ENCODE data around the gene HMX1. TPM values are rescaled to one million over a fixed set of nuclear protein-coding genes. Genes with fewer than 3 reads are reported as not detected.

The HMX1 gene
- not detected for total RNA-seq

DNA sequence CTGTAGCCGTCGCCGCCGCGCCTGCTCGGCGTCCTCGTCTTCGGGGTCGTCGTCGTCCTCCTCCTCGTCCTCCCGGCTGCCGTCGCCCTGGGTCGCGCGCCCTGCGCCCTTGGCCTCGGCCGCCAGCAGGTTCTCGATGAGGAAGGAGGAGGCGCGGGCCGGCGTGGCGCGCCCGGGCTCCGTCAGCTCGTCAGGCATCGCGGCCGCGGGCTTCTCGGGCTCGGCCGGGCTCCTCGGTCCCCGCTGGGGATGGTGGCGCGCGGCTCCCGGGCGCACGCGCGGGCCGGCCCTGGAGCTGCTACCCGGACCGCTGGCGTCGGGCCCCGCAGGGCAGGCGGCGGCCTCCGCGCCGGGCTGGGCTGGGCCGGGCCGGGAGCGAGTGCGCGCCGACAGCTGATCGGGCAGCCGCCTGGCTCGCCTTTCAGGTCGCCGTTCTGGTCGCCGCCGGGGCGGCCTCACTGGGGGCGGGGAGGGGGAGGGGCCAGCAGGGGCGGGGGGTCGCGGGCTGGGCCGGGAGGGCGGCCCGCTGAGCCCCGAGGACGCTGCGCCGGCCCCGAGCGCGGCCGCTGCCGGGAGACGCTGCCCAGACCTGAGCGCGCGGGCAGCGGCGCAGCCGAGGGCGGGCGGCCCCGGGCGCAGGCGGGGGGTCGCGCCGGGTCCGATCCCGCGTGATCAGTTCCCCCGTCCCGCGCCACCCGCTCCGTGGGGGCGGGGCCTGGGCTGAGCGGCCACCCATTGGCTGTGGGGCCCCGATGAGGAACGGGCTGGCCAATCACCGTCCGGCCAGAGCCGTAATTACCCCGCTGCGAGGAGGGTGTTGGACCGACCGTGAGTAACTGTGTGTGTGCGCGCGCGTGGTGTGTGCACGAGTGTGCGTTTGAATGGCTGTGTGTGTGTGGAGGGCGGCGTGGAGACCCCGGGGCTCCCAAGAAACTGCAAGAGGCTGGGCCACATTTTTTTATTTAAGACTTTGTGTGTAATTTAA is at the start of gene HMX1:
Gene HMX1, minus strand, starts transcription at position 423 of the 985 bp plus-strand sequence. Its CDS starts 225 bp downstream, at position 198.
- no peak for DNase-seq (ENCODE audit: low spot score in 2 of 2)
- H3K27ac ChIP-seq, result no peak within 1 kb of the TSS
- intact Hi-C loops (cut with DNase I; ENCODE audit: low total_unique reads), result no loop called here
- no peaks in the 10 kb centered on the region for H3K4me1 ChIP-seq
- no peaks in the 10 kb centered on the region for H3K36me3 ChIP-seq
- peak within 1 kb of the TSS in 2 of 3 donors; percentile 35 to 60 for H3K4me3 ChIP-seq
- H3K27me3 ChIP-seq, result peaks cover 4 to 96% of the 10 kb centered on the region in 2 donors
- no peaks in the 10 kb centered on the region for H3K9me3 ChIP-seq
- no peak for TF ChIP-seq POLR2A (IDR thresholded peaks at IDR 0.05)
- no peak for TF ChIP-seq POLR2AphosphoS5 (IDR thresholded peaks at IDR 0.05)
- TF ChIP-seq, protein P1, sequence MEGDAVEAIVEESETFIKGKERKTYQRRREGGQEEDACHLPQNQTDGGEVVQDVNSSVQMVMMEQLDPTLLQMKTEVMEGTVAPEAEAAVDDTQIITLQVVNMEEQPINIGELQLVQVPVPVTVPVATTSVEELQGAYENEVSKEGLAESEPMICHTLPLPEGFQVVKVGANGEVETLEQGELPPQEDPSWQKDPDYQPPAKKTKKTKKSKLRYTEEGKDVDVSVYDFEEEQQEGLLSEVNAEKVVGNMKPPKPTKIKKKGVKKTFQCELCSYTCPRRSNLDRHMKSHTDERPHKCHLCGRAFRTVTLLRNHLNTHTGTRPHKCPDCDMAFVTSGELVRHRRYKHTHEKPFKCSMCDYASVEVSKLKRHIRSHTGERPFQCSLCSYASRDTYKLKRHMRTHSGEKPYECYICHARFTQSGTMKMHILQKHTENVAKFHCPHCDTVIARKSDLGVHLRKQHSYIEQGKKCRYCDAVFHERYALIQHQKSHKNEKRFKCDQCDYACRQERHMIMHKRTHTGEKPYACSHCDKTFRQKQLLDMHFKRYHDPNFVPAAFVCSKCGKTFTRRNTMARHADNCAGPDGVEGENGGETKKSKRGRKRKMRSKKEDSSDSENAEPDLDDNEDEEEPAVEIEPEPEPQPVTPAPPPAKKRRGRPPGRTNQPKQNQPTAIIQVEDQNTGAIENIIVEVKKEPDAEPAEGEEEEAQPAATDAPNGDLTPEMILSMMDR (IDR thresholded peaks at IDR 0.05), result no peak

DNA sequence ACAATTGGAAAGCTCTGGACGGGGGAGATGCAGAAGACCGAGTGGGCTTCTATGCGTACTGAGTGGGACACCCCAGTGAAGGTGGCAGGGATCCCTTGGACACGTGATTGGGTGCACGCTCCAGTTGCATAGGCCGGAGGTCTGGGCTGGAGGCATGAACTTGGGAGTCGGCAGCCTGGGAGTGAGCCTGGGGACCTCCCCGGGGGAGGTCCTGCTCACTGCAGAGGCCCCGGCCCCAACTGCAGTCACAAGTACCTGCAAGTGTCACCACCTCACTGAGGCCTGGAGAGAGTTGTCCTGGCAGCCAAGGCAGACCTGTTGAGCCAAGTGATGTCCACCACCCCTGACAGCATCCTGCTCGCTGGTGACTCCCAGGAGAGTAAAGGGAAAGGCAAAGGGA is 49.3 kb upstream of the HMX1 start:
- Histone ChIP-seq H3K4me3 (no peak overlapping the region), H3K4me1 (no peaks in the 10 kb centered on the region), H3K27ac (no peak overlapping the region), H3K36me3 (no peaks in the 10 kb centered on the region), H3K27me3 (peaks cover 0 to 19% of the 10 kb centered on the region in 2 donors), H3K9me3 (peaks cover 6 to 22% of the 10 kb centered on the region in 2 donors)
- peak; percentile 7 to 17 for DNase-seq (ENCODE audit: low spot score in 2 of 2)
- TF ChIP-seq POLR2AphosphoS5 (IDR thresholded peaks at IDR 0.05) (no peak), POLR2A (IDR thresholded peaks at IDR 0.05) (no peak)
- TF ChIP-seq, protein P1 (IDR thresholded peaks at IDR 0.05), result no peak
- intact Hi-C loops (cut with DNase I; ENCODE audit: low total_unique reads), result no loop called here

DNA sequence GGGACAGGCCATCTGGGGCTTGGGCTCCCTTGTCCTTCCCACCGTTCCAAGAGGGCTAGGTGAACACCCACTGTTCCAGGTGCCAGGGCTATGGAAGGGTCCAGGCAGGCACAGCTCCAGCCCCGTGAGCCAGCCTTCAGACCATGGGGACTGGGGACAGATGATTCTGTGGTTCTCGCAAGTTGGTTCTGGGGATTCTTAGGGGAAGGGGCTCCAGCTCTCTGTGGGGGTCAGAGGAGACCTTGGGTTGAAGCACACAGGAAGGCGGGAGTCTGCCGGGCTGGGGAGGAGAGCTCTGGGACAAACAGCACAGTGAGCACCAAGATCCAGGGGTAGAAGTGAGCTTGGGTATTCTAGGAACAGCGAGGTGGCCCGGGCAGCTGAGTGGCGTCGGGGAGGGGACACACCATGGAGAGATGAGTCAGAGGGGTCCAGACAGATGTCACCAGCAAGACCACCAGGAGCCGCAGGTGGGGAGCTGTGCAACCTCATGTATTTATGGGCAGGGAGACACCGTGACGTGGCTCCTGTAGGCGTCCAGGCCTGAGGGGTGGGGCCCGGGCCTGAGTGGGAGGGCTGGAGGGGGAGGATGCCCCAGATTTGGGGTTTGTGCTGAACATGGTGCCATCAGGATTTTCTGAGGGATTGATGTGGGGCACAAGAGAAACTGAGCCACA is 48.8 kb upstream of the HMX1 start:
- intact Hi-C loops (cut with DNase I; ENCODE audit: low total_unique reads), result no loop called here
- DNase-seq (ENCODE audit: low spot score in 2 of 2), result peak in 1 of 2 donors; percentile 36
- TF ChIP-seq POLR2AphosphoS5 (IDR thresholded peaks at IDR 0.05), result no peak
- TF ChIP-seq, protein P1 (IDR thresholded peaks at IDR 0.05), result no peak
- TF ChIP-seq POLR2A (IDR thresholded peaks at IDR 0.05), result no peak
- H3K4me3 ChIP-seq, result no peak overlapping the region
- H3K36me3 ChIP-seq, result no peaks in the 10 kb centered on the region
- H3K9me3 ChIP-seq, result peaks cover 6 to 22% of the 10 kb centered on the region in 2 donors
- no peak overlapping the region for H3K27ac ChIP-seq
- H3K27me3 ChIP-seq, result peaks cover 0 to 24% of the 10 kb centered on the region in 2 donors
- no peaks in the 10 kb centered on the region for H3K4me1 ChIP-seq

DNA sequence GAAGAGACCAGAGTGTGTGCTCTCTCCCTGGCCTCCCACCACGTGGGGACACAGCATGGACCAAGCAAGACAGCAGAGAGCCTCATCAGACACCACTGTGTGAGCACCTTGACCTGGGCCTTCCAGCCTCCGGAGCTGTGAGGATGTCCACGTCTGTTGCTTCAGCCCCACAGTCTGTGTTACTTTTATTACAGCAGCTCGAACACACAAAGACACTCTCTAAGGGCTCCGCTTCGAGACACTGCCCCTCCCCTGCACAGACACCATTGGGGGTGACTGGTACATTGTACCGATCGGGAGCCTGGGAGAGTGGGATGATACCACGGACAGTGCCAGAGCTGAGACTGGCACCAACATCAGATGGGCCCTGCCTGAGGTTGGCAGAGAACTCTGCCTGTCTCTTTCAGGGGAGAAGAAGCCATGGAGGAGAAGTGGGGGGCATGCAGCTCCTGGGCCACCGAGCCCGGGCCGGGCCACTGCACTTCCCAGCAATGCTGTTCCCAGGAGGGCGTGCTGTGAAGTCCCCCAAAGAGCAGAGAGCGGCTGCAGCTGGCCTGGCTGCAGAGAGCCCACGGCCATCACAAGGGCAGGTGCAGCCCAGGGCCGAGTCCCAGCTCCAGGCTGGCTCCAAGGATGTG is 48.1 kb upstream of the HMX1 start:
- intact Hi-C loops (cut with DNase I; ENCODE audit: low total_unique reads), result no loop called here
- Histone ChIP-seq H3K36me3 (no peaks in the 10 kb centered on the region), H3K27me3 (peaks cover 0 to 30% of the 10 kb centered on the region in 2 donors), H3K27ac (no peak overlapping the region), H3K4me1 (no peaks in the 10 kb centered on the region), H3K9me3 (peaks cover 6 to 22% of the 10 kb centered on the region in 2 donors), H3K4me3 (no peak overlapping the region)
- peak in 1 of 2 donors; percentile 27 for DNase-seq (ENCODE audit: low spot score in 2 of 2)
- TF ChIP-seq POLR2A (IDR thresholded peaks at IDR 0.05) (no peak), POLR2AphosphoS5 (IDR thresholded peaks at IDR 0.05) (no peak)
- TF ChIP-seq, protein P1 (IDR thresholded peaks at IDR 0.05), result no peak

All from breast epithelium (tissue), 4 donors.